Hematopoietic multipotent progenitor cell (in vitro differentiated cells): Measurements from ENCODE around the gene QARS1. TPM values are rescaled to one million over a fixed set of nuclear protein-coding genes. Genes with fewer than 3 reads are reported as not detected.

Source experiments
- DNase-seq, 3 donors: peaks; one replicate each; pipeline ENCODE4 v3.0.0-alpha.2; 2011 to 2015; ENCODE audit warnings: low read depth in 2 of 3, low spot score in 2 of 3
- small RNA-seq: library from RNA; depleted of rRNA; stranded (forward); fragments of <200 nt; gene quantifications from one replicate; pipeline ENCODE3, GENCODE V24; 2012
- total RNA-seq: library from RNA; depleted of rRNA; stranded (reverse); fragments of >200 nt; gene quantifications from one replicate; pipeline ENCODE4 v1.2.3, GENCODE V29; 2012

Gene QARS1
- total RNA-seq, 1 donor, result 1,148 TPM

GRCh38 chr3:49057268-49057667 lies 47.3 kb downstream of the QARS1 start:
- DNase-seq, result no peak

- DNase-seq, result no peak
These were observed 50.2 kb downstream of the QARS1 start for GRCh38 chr3:49054344-49054862.

GRCh38 chr3:49053543-49053942 lies 51.0 kb downstream of the QARS1 start:
- DNase-seq, result no peak

Small RNAs within 50 kb of the gene (small RNA-seq; reads per million reads assigned to genes)
- gene RN7SL182P, result not detected

Other genes starting within 250 kb of the QARS1 start
- 25.6 TPM for gene SLC25A20, start 205.9 kb downstream of the QARS1 start, total RNA-seq
- 71.4 TPM for gene ARIH2, start 185.9 kb downstream of the QARS1 start, total RNA-seq
- 59.0 TPM for gene P4HTM, start 114.5 kb downstream of the QARS1 start, total RNA-seq
- gene WDR6, start 97.4 kb downstream of the QARS1 start, total RNA-seq, result 344 TPM
- 83.7 TPM for gene DALRD3, start 86.2 kb downstream of the QARS1 start, total RNA-seq
- 145 TPM for gene NDUFAF3, start 82.6 kb downstream of the QARS1 start, total RNA-seq
- 612 TPM for gene IMPDH2, start 75.4 kb downstream of the QARS1 start, total RNA-seq
- gene QRICH1, start 10.7 kb downstream of the QARS1 start, total RNA-seq, result 127 TPM
- gene USP19, start 16.1 kb upstream of the QARS1 start, total RNA-seq, result 75.4 TPM
- gene LAMB2, start 28.3 kb upstream of the QARS1 start, total RNA-seq, result 78.9 TPM
- gene CCDC71, start 61.6 kb upstream of the QARS1 start, total RNA-seq, result 61.4 TPM
- gene KLHDC8B, start 66.8 kb upstream of the QARS1 start, total RNA-seq, result 27.5 TPM
- 3.2 TPM for gene C3orf62, start 172.5 kb upstream of the QARS1 start, total RNA-seq
- gene USP4, start 235.3 kb upstream of the QARS1 start, total RNA-seq, result 36.1 TPM